OCI-LY1 (cell line): ENCODE data around the gene HES5.

Source experiments
- H2AFZ ChIP-seq: fragments of 200-600 bp; sonication (generic), shearing (Covaris generic); 2 replicates; pipeline ENCODE4 v1.6.0; 2014; ENCODE audit warnings: antibody characterized with exemption, mild to moderate bottlenecking, low read length
- H3F3A ChIP-seq: fragments of 200-600 bp; sonication (generic), shearing (Covaris generic); 2 replicates; pipeline ENCODE4 v1.6.0; 2014; ENCODE audit warnings: mild to moderate bottlenecking, antibody characterized with exemption, low read length, moderate library complexity; ENCODE audit not compliant: insufficient read depth
- H3K27ac ChIP-seq: fragments of 200-600 bp; sonication (generic); 2 replicates; pipeline ENCODE4 v1.5.1; 2014; ENCODE audit warnings: low read length, mixed run types, mild to moderate bottlenecking, low read depth; ENCODE audit not compliant: poor library complexity, severe bottlenecking
- H3K27me3 ChIP-seq: fragments of 200-600 bp; sonication (generic); 2 replicates; pipeline ENCODE4 v1.6.0; 2014; ENCODE audit warnings: antibody characterized with exemption, mild to moderate bottlenecking, low read length, moderate library complexity; ENCODE audit not compliant: insufficient read depth
- H3K36me3 ChIP-seq: fragments of 200-600 bp; sonication (generic); 2 replicates; pipeline ENCODE4 v1.6.1; 2014; ENCODE audit warnings: mild to moderate bottlenecking, antibody characterized with exemption, low read length, moderate library complexity, mixed read lengths; ENCODE audit not compliant: insufficient read depth
- H3K4me1 ChIP-seq: fragments of 200-600 bp; sonication (generic); 2 replicates; pipeline ENCODE4 v1.5.1; 2014; ENCODE audit warnings: mild to moderate bottlenecking, low read length, moderate library complexity; ENCODE audit not compliant: insufficient read depth, severe bottlenecking
- H3K4me2 ChIP-seq: fragments of 200-600 bp; sonication (generic), shearing (Covaris generic); 2 replicates; pipeline ENCODE4 v1.6.1; 2014; ENCODE audit warnings: low read length
- H3K4me3 ChIP-seq: fragments of 200-600 bp; sonication (generic); 2 replicates; pipeline ENCODE4 v1.5.1; 2014; ENCODE audit warnings: low read length, low read depth, mild to moderate bottlenecking, mixed read lengths; ENCODE audit not compliant: poor library complexity, severe bottlenecking
- H3K79me2 ChIP-seq: fragments of 200-600 bp; shearing (Covaris generic); 2 replicates; pipeline ENCODE4 v1.6.1; 2016; ENCODE audit warnings: mixed run types, low read length, mixed read lengths; ENCODE audit not compliant: insufficient read depth
- H3K9ac ChIP-seq: fragments of 200-600 bp; sonication (generic), shearing (Covaris generic); 2 replicates; pipeline ENCODE4 v1.6.1; 2014; ENCODE audit warnings: mild to moderate bottlenecking, low read length, mixed read lengths
- H3K9me2 ChIP-seq: fragments of 200-600 bp; sonication (generic), shearing (Covaris generic); 2 replicates; pipeline ENCODE4 v1.6.1; 2014; ENCODE audit warnings: low read depth, mild to moderate bottlenecking, low read length, mixed read lengths
- H3K9me3 ChIP-seq: fragments of 200-600 bp; shearing (Covaris generic); 2 replicates; pipeline ENCODE4 v1.6.1; 2014; ENCODE audit warnings: low read length, mixed read lengths
- H4K20me1 ChIP-seq: fragments of 200-600 bp; sonication (generic), shearing (Covaris generic); 2 replicates; pipeline ENCODE4 v1.6.0; 2016; ENCODE audit warnings: mild to moderate bottlenecking, low read length; ENCODE audit not compliant: insufficient read depth
- CTCF ChIP-seq: fragments of 200-600 bp; sonication (generic), shearing (Covaris generic); IDR thresholded peaks from 2 replicates; pipeline ENCODE4 v1.5.1; 2017; ENCODE audit warnings: mild to moderate bottlenecking, antibody characterized with exemption, low read length, moderate library complexity, mixed read lengths
- EZH2 ChIP-seq: fragments of 200-600 bp; sonication (generic), shearing (Covaris generic); IDR thresholded peaks from 2 replicates; pipeline ENCODE4 v1.8.0; 2017; ENCODE audit warnings: borderline replicate concordance, mixed run types, mild to moderate bottlenecking, antibody characterized with exemption, low read length, moderate library complexity, mixed read lengths

The HES5 gene

DNA sequence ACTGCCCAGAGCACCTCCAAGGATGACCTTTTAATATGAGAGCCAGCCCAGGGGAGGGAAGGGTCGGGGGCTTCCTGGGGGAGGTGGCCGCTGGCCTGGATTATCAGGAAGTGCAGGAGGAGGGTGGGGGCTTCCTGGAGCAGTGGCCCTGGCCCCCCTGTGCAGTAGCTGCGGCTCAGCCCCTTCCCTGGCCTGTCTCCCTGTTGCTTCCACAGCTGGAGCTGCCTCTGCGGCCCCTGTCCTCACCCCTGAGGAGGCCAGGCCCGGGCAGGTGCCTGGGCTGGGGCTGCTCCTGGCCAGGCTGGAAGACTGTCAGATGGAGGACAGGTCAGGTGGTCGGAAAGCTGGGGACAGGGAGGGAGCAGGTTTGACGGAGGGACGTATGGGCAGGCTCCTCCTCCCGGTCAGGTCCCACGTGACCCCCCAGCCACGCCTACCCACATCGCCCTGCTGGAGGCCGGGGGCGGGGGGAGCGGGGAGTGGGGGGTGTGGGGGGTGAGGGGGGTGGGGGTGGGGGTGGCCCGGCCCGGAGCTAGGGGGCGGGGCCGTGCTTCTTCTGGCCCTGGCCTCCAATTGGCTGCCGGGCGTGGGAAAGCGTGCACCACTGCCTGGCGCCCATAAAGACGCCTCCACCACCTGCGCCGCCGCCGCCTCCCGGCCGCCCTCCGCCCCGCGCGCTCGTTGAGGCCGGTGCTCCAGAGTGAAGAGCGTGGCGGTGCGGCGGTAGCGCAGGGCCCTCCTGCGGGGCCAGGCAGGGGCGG lies 15.9 kb upstream of the HES5 start:
- H3K4me1 ChIP-seq: peaks cover 34% of the 10 kb centered on the region
- H3K27me3 ChIP-seq: no peaks in the 10 kb centered on the region
- H3K36me3 ChIP-seq: no peaks in the 10 kb centered on the region
- H4K20me1 ChIP-seq: no peaks in the 10 kb centered on the region
- no peaks in the 10 kb centered on the region for H3K79me2 ChIP-seq
- H3K9me3 ChIP-seq: no peaks in the 10 kb centered on the region
- H3F3A ChIP-seq: no peaks in the 10 kb centered on the region
- H3K4me2 ChIP-seq: peak overlapping the region; percentile 77
- H3K27ac ChIP-seq: no peak overlapping the region
- H2AFZ ChIP-seq: no peak overlapping the region
- no peaks in the 10 kb centered on the region for H3K9me2 ChIP-seq
- peak overlapping the region; percentile 67 for H3K4me3 ChIP-seq
- TF ChIP-seq EZH2 (no peak), CTCF (no peak)
- peak overlapping the region; percentile 60; the same call in 1 of the 2 replicates for H3K9ac ChIP-seq

DNA sequence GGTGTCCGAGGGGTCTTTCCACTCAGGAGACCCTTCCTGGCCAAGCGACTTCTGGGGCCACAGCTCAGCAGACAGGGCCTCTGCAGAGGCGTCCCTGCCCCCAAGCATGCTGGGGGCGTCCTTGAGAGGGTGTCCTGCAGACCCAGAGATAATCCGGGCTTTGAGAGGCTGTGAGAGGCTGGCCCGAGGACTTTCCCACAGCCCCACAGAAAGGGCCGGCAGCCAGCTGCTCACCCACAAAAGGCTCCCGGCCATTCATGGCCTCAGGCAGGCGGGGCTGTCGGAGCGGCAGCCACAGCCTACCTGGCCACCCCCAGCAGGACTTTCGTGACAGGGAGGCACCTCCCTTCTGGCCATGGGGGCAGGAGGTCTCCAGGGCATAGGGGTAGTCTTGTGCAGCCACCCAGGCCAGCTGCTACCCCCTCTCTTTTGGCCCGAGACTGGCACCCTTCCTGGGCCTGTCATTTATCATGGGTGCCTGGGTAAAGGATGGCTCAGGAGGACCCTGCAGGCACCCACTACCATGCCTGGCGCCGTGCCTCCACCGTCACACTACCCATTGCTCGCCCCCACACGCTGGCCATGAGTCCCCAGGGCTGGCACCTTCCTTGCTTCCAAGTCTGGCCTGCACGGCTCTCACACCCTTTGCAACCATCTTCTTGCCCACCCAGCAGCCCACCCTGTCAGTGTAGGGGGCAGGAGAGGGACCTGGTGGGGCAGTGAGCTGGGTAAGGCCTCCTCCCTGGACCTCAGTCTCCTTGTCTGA lies 15.0 kb upstream of the HES5 start:
- Histone ChIP-seq H3K4me3 (no peak overlapping the region), H3K4me1 (peaks cover 34% of the 10 kb centered on the region)

More for the DNA sequence above, 15.0 kb upstream of the HES5 start:
- H3K36me3 ChIP-seq: no peaks in the 10 kb centered on the region
- TF ChIP-seq CTCF (no peak), EZH2 (no peak)
- no peak overlapping the region for H3K27ac ChIP-seq
- H3K4me2 ChIP-seq: no peak overlapping the region
- no peak overlapping the region for H2AFZ ChIP-seq
- no peaks in the 10 kb centered on the region for H3F3A ChIP-seq
- H3K9ac ChIP-seq: no peak overlapping the region
- no peaks in the 10 kb centered on the region for H3K27me3 ChIP-seq
- H3K9me2 ChIP-seq: no peaks in the 10 kb centered on the region
- no peaks in the 10 kb centered on the region for H4K20me1 ChIP-seq
- H3K9me3 ChIP-seq: no peaks in the 10 kb centered on the region
- no peaks in the 10 kb centered on the region for H3K79me2 ChIP-seq
